H9 (cell line): Measurements from ENCODE around the gene R3HDM2. TPM values are rescaled to one million over a fixed set of nuclear protein-coding genes. Genes with fewer than 3 reads are reported as not detected.
A peak's percentile ranks its signal among the peaks of the same experiment; 100 is the strongest.

ENCODE experiments used
- DNase-seq: peaks from one replicate; pipeline ENCODE4 v3.0.0-alpha.2; 2017
- H2AFZ ChIP-seq: one replicate; pipeline ENCODE4 v1.6.1; 2013; ENCODE audit warnings: mild to moderate bottlenecking, low read length, control low read depth, moderate library complexity
- H2AK5ac ChIP-seq: 2 replicates; pipeline ENCODE4 v1.6.1; 2013; ENCODE audit warnings: low read length, control low read depth, mixed read lengths; ENCODE audit not compliant: insufficient read length
- H2BK120ac ChIP-seq: one replicate; pipeline ENCODE4 v1.6.1; 2013; ENCODE audit warnings: low read depth, mild to moderate bottlenecking, low read length, control low read depth, inconsistent platforms; ENCODE audit not compliant: poor library complexity, severe bottlenecking
- H2BK12ac ChIP-seq: 2 replicates; pipeline ENCODE4 v1.6.1; 2013; ENCODE audit warnings: low read length, control low read depth, mixed read lengths, low read depth; ENCODE audit not compliant: insufficient read length
- H2BK15ac ChIP-seq: 2 replicates; pipeline ENCODE4 v1.6.1; 2013; ENCODE audit warnings: low read depth, low read length, control low read depth
- H2BK20ac ChIP-seq: one replicate; pipeline ENCODE4 v1.6.1; 2013; ENCODE audit warnings: low read depth, mild to moderate bottlenecking, low read length, control low read depth, inconsistent platforms; ENCODE audit not compliant: poor library complexity, severe bottlenecking
- H2BK5ac ChIP-seq: 2 replicates; pipeline ENCODE4 v1.6.1; 2013; ENCODE audit warnings: low read length, control low read depth, mixed read lengths; ENCODE audit not compliant: insufficient read length
- H3K14ac ChIP-seq: 2 replicates; pipeline ENCODE4 v1.6.1; 2013; ENCODE audit warnings: low read length, control low read depth; ENCODE audit not compliant: insufficient read depth
- H3K18ac ChIP-seq: 2 replicates; pipeline ENCODE4 v1.6.1; 2013; ENCODE audit warnings: low read depth, mild to moderate bottlenecking, mixed read lengths, low read length, control low read depth; ENCODE audit not compliant: insufficient read length
- H3K23ac ChIP-seq: 2 replicates; pipeline ENCODE4 v1.6.1; 2013; ENCODE audit warnings: low read length, control low read depth, mixed read lengths, low read depth; ENCODE audit not compliant: insufficient read length
- H3K23me2 ChIP-seq: 2 replicates; pipeline ENCODE4 v1.6.1; 2013; ENCODE audit warnings: low read depth, mild to moderate bottlenecking, mixed read lengths, low read length, control low read depth; ENCODE audit not compliant: insufficient read length, poor library complexity, severe bottlenecking
- H3K27ac ChIP-seq: 2 replicates; pipeline ENCODE4 v1.5.1; 2013; ENCODE audit warnings: low read length, control low read depth, mixed read lengths, low read depth; ENCODE audit not compliant: insufficient read length
- H3K27me3 ChIP-seq: 2 replicates; pipeline ENCODE4 v1.6.1; 2013; ENCODE audit warnings: low read length, control low read depth, inconsistent platforms; ENCODE audit not compliant: insufficient read depth
- H3K4ac ChIP-seq: 2 replicates; pipeline ENCODE4 v1.6.1; 2013; ENCODE audit warnings: low read depth, mild to moderate bottlenecking, control low read depth, inconsistent platforms, low read length, moderate library complexity
- H3K4me1 ChIP-seq: 2 replicates; pipeline ENCODE4 v1.6.1; 2013; ENCODE audit warnings: low read length, control low read depth, inconsistent platforms; ENCODE audit not compliant: insufficient read depth
- H3K4me2 ChIP-seq: 2 replicates; pipeline ENCODE4 v1.6.1; 2013; ENCODE audit warnings: low read length, control low read depth, mixed read lengths; ENCODE audit not compliant: insufficient read length, insufficient read depth
- H3K56ac ChIP-seq: 2 replicates; pipeline ENCODE4 v1.6.1; 2013; ENCODE audit warnings: low read depth, mild to moderate bottlenecking, mixed read lengths, low read length, control low read depth; ENCODE audit not compliant: insufficient read length
- H3K79me1 ChIP-seq: 2 replicates; pipeline ENCODE4 v1.6.1; 2013; ENCODE audit warnings: low read depth, mild to moderate bottlenecking, moderate library complexity, low read length, control low read depth, inconsistent platforms; ENCODE audit not compliant: insufficient read depth, poor library complexity, severe bottlenecking
- H3K79me2 ChIP-seq: 2 replicates; pipeline ENCODE4 v1.6.1; 2013; ENCODE audit warnings: low read length, control low read depth, inconsistent platforms; ENCODE audit not compliant: insufficient read depth
- H3K9ac ChIP-seq: 2 replicates; pipeline ENCODE4 v1.6.1; 2013; ENCODE audit warnings: low read length, control low read depth, mixed read lengths; ENCODE audit not compliant: insufficient read length; ENCODE audit errors: extremely low read depth
- H3K9me3 ChIP-seq: one replicate; pipeline ENCODE4 v1.6.1; 2013; ENCODE audit warnings: low read depth, low read length, inconsistent platforms; ENCODE audit not compliant: control insufficient read depth
- H3T11ph ChIP-seq: one replicate; pipeline ENCODE4 v1.6.1; 2013; ENCODE audit warnings: mild to moderate bottlenecking, low read length, control low read depth, inconsistent platforms
- H4K20me1 ChIP-seq: one replicate; pipeline ENCODE4 v1.6.1; 2013; ENCODE audit not compliant: control insufficient read depth, insufficient read length, insufficient read depth
- H4K5ac ChIP-seq: 2 replicates; pipeline ENCODE4 v1.6.1; 2013; ENCODE audit warnings: low read depth, mild to moderate bottlenecking, mixed read lengths, low read length, control low read depth; ENCODE audit not compliant: insufficient read length
- H4K8ac ChIP-seq: replicated peaks from 2 replicates; pipeline ENCODE4 v1.6.1; 2013; ENCODE audit warnings: low read length, control low read depth, mixed read lengths, low read depth; ENCODE audit not compliant: insufficient read length
- H4K91ac ChIP-seq: 2 replicates; pipeline ENCODE4 v1.6.1; 2013; ENCODE audit warnings: low read depth, mild to moderate bottlenecking, moderate library complexity, mixed read lengths, low read length, control low read depth; ENCODE audit not compliant: insufficient read length
- H3K27ac Mint-ChIP-seq, 3 experiments: 2 replicates in 2 of 3; 3 replicates in 1 of 3; pipeline ENCODE4 v1.8.0; 2020 to 2021; ENCODE audit warnings: mixed read lengths in 3 of 3, mild to moderate bottlenecking in 1 of 3, moderate library complexity in 1 of 3
- H3K27me3 Mint-ChIP-seq: 2 replicates; pipeline ENCODE4 v1.8.0; 2021; ENCODE audit warnings: low read depth, mild to moderate bottlenecking, moderate library complexity, mixed read lengths
- H3K36me3 Mint-ChIP-seq, 3 experiments: 2 replicates in 2 of 3; 3 replicates in 1 of 3; pipeline ENCODE4 v1.8.0; 2020 to 2021; ENCODE audit warnings: low read depth in 3 of 3, mixed read lengths in 3 of 3; ENCODE audit not compliant: insufficient read depth in 1 of 3
- H3K4me1 Mint-ChIP-seq, 2 experiments: 2 replicates each; pipeline ENCODE4 v1.8.0; 2020; ENCODE audit warnings: mixed read lengths in 2 of 2
- H3K4me3 Mint-ChIP-seq, 2 experiments: 2 replicates in 1 of 2; 3 replicates in 1 of 2; pipeline ENCODE4 v1.8.0; 2020 to 2021; ENCODE audit warnings: mild to moderate bottlenecking in 2 of 2, mixed read lengths in 2 of 2, moderate library complexity in 1 of 2
- H3K9me3 Mint-ChIP-seq, 2 experiments: 2 replicates in 1 of 2; 3 replicates in 1 of 2; pipeline ENCODE4 v1.8.0; 2020; ENCODE audit warnings: mild to moderate bottlenecking in 2 of 2, mixed read lengths in 2 of 2, moderate library complexity in 1 of 2
- WGBS: extraction: QIAGEN DNeasy Blood & Tissue Kit; methylation state at CpG from one replicate; pipeline ENCODE4 v1.1.7; 2013; ENCODE audit warnings: missing lambda C conversion rate, low lambda C conversion rate, mixed read lengths; ENCODE audit not compliant: insufficient read length; ENCODE audit errors: extremely low coverage; 5-methylcytosine and 5-hydroxymethylcytosine counted together
- total RNA-seq: library from RNA; stranded (reverse); gene quantifications from 2 replicates; pipeline ENCODE4 v1.2.1, GENCODE V29; 2021
- TF ChIP-seq, protein P1 (sequence below): fragments of 200-600 bp; sonication (generic); conservative IDR thresholded peaks from 3 replicates; pipeline ENCODE4 v1.8.0; 2021; ENCODE audit warnings: antibody characterized with exemption, mild to moderate bottlenecking

R3HDM2 gene
- total RNA-seq, 1 experiment from 2014 or later: 43.9 TPM

DNA sequence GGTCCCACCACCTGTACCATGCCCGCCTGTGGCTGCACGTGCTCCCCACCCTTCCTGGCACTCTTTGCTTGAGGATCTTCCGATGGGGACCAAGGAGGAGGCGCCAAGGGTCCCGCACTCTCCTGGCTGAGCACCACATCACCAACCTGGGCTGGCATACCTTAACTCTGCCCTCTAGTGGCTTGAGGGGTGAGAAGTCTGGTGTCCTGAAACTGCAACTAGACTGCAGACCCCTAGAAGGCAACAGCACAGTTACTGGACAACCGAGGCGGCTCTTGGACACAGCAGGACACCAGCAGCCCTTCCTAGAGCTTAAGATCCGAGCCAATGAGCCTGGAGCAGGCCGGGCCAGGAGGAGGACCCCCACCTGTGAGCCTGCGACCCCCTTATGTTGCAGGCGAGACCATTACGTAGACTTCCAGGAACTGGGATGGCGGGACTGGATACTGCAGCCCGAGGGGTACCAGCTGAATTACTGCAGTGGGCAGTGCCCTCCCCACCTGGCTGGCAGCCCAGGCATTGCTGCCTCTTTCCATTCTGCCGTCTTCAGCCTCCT is 25.4 kb upstream of the R3HDM2 start:
- H3K27ac Mint-ChIP-seq: peak overlapping the region; percentile 55 to 86 (median 83); a peak in 5 of 7 replicates
- no peak overlapping the region for H2BK20ac ChIP-seq
- no peak overlapping the region for H3K27ac ChIP-seq
- no peaks in the 10 kb centered on the region; a peak in 2 of 7 replicates for H3K36me3 Mint-ChIP-seq
- peak overlapping the region; percentile 55; the same call in 1 of the 2 replicates for H3K14ac ChIP-seq
- H4K91ac ChIP-seq: no peak overlapping the region
- H2BK15ac ChIP-seq: no peak overlapping the region
- H3K56ac ChIP-seq: no peak overlapping the region
- H2AFZ ChIP-seq: no peak overlapping the region
- peak overlapping the region; percentile 84 for H3K4me2 ChIP-seq
- peak; percentile 92 for DNase-seq
- no peaks in the 10 kb centered on the region; the same call in 1 of the 2 replicates for H3K4me1 ChIP-seq
- WGBS: no CpG with 5 or more reads among the region's 15 CpGs
- H3K9me3 ChIP-seq: no peaks in the 10 kb centered on the region
- H3T11ph ChIP-seq: no peak overlapping the region
- no peak overlapping the region for H3K23ac ChIP-seq
- peak overlapping the region; percentile 71 for H3K18ac ChIP-seq
- H3K9me3 Mint-ChIP-seq: no peaks in the 10 kb centered on the region
- no peak overlapping the region for H2BK120ac ChIP-seq
- H2BK12ac ChIP-seq: no peak overlapping the region
- H4K20me1 ChIP-seq: no peaks in the 10 kb centered on the region
- no peaks in the 10 kb centered on the region for H3K27me3 ChIP-seq
- TF ChIP-seq, protein P1, sequence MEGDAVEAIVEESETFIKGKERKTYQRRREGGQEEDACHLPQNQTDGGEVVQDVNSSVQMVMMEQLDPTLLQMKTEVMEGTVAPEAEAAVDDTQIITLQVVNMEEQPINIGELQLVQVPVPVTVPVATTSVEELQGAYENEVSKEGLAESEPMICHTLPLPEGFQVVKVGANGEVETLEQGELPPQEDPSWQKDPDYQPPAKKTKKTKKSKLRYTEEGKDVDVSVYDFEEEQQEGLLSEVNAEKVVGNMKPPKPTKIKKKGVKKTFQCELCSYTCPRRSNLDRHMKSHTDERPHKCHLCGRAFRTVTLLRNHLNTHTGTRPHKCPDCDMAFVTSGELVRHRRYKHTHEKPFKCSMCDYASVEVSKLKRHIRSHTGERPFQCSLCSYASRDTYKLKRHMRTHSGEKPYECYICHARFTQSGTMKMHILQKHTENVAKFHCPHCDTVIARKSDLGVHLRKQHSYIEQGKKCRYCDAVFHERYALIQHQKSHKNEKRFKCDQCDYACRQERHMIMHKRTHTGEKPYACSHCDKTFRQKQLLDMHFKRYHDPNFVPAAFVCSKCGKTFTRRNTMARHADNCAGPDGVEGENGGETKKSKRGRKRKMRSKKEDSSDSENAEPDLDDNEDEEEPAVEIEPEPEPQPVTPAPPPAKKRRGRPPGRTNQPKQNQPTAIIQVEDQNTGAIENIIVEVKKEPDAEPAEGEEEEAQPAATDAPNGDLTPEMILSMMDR: peak; percentile 79
- no peak overlapping the region for H2AK5ac ChIP-seq
- H3K79me2 ChIP-seq: no peaks in the 10 kb centered on the region
- no peak overlapping the region for H4K8ac ChIP-seq
- peaks cover 34% of the 10 kb centered on the region for H3K23me2 ChIP-seq
- H3K4me1 Mint-ChIP-seq: peaks cover 46 to 59% of the 10 kb centered on the region in 2 experiments
- peaks cover 4% of the 10 kb centered on the region for H3K27me3 Mint-ChIP-seq
- H3K4me3 Mint-ChIP-seq: peak overlapping the region; percentile 69 to 84
- no peak overlapping the region for H3K9ac ChIP-seq
- no peaks in the 10 kb centered on the region for H3K79me1 ChIP-seq
- no peak overlapping the region for H3K4ac ChIP-seq
- H2BK5ac ChIP-seq: no peak overlapping the region
- no peak overlapping the region for H4K5ac ChIP-seq
